Amniotic epithelial cell (primary cell): ENCODE data around the gene MACROD2.

ENCODE experiments used
- DNase-seq: peaks from one replicate; pipeline ENCODE4 v3.0.0-alpha.2; 2010; ENCODE audit warnings: low read depth

MACROD2 gene

DNA sequence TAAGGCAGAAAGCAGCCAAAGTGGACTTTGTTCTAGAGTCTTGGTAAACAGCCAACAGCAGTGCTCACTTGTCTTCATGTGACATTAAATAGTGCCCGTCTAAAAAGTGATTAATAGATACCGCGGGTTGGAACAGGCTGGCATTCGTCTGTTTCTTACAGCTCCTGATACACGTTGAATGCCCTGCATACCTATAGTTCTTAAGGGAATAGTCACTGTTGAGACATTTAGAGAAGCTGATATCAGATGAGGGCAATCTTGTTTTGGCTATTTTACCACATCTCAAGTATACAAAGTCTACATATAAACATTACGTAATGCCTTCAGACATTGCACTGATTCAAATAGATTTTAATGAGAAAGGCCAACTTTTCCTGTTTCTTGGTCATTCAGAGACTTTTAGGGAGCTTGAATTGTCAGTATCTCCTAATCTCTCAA is 717.0 kb downstream of the MACROD2 start:
- DNase-seq = peak; percentile 98

DNA sequence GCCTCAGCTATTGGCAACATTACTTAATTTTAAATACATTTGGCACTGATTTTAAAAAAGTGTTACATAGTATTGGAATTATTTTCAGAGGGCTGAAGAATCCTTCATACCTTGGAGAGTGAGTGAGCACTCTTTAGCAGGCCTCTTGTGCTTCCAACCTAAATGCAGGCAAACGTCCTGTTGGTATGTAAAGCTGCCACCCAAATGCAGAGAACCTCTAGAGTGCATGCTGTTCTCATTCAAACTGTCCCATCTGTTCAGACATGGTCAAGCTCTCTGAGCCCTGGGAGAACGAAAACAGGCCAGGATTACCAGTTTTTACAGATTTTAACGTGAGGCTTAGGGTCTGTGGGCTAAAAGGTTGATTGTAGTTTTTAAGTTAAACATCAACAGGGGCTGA is 720.1 kb downstream of the MACROD2 start:
- DNase-seq = no peak

DNA sequence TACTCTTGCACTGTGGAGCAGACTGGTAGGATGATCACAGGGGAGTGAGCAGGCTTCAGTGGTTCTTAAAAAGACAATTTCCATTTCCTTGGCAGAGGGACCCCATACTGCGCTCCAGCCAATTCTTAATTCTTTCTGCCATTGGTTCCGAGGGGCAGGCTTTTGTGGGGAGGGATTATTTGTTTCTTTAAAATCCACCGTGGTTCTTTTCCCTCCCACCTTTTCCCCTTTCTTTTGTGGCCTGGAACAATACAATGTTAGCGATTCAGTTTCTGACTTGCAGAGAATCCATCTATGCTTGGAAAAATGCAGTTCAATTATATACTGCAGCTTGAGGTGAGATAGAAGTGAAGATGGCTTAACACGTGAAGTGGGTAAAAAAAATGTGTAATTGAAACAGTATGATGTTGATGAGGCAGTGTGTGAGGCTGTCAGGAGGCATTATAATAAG is 721.1 kb downstream of the MACROD2 start:
- no peak for DNase-seq

DNA sequence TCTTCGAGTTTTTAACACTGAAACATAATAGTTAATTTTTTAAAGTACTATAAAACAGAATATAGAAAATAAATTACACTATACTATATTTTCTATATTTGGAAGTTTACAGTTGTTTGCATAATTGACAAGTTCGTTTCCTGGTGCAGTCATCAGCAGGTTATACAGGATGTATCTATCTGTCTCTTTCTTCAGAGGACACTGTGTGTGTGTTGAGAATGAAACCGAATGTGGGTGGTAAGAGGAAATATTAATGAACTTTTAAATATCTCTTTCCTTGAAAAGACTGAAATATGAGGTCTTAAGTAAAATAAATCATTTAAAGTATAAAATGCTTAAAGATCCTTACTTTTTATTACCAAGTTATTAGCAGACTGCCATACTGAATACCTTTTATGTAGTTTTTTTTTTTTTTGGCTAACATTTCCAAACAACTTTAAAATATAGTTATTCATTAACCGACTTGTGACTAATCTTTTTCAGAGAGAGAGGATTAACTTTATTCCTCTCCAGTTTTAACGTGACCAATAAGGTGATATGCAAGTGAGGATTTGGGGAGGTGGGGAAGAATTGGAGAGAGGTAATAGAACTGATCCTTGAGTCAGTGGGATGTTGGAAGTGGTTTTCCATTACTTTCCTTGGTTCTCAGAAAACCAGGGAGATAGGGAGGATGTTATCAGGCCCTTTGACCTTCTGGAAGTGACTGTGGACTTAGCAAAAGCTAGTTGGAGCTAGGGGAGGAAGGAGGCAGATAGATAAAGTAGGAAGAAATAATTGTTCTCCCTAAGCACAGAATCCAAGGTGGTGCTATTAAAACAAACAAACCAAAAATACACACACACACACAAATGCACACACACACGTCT is 722.1 kb downstream of the MACROD2 start:
- no peak for DNase-seq

DNA sequence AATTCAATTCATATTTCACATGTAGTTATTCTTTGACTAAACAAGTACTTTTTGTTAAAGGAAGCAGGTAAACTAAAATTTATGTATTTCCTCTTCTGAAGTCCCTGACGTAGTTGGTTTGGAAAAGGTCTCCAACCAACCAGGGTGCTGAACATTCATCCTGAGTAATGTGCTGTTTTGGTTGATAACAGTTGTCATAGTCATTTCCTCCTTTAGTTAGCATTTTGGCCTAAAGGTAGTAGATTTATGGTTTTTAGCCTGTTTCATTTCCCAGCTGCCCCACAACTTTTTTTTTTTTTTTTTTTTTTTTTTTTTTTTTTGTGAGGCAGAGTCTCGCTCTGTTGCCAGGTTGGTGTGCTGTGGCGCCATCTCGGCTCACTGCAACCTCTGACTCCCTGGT is 724.9 kb downstream of the MACROD2 start:
- DNase-seq = no peak

DNA sequence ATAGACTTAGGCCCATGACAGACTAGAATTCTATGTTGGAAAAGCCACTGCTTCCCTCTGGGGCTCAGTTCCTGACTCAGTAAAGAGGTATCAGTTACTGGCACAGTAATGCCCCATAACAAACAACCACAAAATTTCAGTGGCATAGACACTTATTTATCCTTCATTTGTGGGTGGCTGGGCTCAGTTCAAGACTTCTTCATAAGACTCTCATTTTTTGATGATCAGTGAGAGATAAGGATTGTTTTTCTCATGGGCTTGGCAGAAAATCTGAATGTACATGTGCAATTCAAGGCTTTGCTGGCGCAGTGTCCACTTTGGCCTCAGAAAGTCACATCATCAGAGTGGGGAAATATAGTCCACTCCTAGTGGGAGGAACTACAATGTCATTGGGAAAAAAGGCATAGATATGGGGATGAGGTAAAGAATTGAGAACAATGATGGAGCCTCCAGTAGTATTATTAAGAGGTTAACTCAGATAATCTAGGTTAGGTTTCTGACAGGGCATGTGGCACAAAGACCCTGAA is 726.7 kb downstream of the MACROD2 start:
- DNase-seq = peak; percentile 40

- peak; percentile 20 for DNase-seq
Observed at GRCh38 chr20:14723614-14724013, 728.3 kb downstream of the MACROD2 start.

GRCh38 chr20:14724036-14724435 is 728.7 kb downstream of the MACROD2 start:
- DNase-seq = no peak

- DNase-seq = no peak
Observed at GRCh38 chr20:14724468-14724867, 729.2 kb downstream of the MACROD2 start.

DNA sequence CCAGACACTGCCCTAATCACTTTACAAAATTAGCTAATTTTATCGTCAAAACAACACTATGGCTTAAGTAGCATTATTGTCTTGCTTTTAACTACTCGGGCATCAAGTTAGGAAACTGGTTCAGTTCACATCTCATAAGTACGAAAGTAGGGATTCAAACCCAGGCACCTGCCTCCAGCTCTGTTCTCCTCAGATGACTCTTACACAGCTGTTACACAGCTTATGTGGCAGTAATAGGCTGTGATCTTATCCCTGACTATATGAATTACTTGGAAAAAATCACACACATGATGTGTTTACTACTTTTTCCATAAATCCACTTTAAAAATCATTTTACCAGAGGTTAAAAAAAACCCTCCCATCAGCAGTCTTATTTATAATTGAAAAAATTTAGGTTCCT is 731.3 kb downstream of the MACROD2 start:
- no peak for DNase-seq

- DNase-seq = peak; percentile 60
Observed at GRCh38 chr20:14727485-14728150, 732.3 kb downstream of the MACROD2 start.

GRCh38 chr20:14729390-14729789 is 734.1 kb downstream of the MACROD2 start:
- DNase-seq = no peak

GRCh38 chr20:14732343-14732742 is 737.0 kb downstream of the MACROD2 start:
- no peak for DNase-seq

- DNase-seq = no peak
Observed at GRCh38 chr20:14732996-14733395, 737.7 kb downstream of the MACROD2 start.

GRCh38 chr20:14740380-14740779 is 745.1 kb downstream of the MACROD2 start:
- no peak for DNase-seq

GRCh38 chr20:14741616-14742015 is 746.3 kb downstream of the MACROD2 start:
- DNase-seq = no peak

DNA sequence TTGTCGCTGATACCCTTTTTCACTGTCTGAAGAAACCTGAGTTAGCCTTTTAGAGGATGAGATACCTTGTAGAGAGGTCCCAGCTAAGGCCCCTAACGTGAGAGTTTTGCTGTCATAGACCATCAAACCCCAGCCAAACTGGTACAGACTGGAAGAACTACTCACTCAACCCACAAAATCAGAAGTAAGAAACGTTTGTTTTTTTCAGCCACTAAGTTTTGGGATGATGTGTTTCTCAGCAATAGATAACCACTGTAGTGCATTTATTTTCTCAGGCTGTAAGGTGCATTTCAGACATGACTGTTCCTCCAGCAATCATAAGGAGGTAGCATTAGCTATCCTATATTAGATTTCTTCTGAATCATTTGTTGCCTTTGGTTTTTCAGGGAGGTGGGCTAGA is 749.4 kb downstream of the MACROD2 start:
- no peak for DNase-seq

- DNase-seq = no peak
Observed at GRCh38 chr20:14745830-14746229, 750.5 kb downstream of the MACROD2 start.

- no peak for DNase-seq
Observed at GRCh38 chr20:14751191-14751590, 755.9 kb downstream of the MACROD2 start.

- no peak for DNase-seq
Observed at GRCh38 chr20:14757728-14758127, 762.4 kb downstream of the MACROD2 start.

- DNase-seq = no peak
Observed at GRCh38 chr20:14758356-14758755, 763.0 kb downstream of the MACROD2 start.

DNA sequence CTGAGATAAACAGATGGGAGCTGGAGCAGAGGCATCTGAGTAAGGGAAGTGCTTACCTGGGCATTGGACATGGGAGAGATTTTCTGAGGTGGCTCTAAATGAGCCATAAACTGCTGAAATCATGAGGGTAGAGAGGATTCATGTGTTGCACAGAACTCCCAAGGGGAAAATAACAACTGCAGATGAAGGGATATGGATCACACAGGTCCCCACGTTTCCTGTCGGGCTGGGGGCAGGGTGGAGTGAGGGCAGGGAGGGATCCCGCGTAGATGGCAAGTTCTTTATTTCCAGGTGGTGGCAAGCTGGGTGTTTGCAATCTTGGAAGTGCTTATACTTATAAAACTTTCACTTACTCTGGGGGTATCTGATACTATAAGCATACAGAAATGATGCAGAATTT is 764.7 kb downstream of the MACROD2 start:
- DNase-seq = no peak

DNA sequence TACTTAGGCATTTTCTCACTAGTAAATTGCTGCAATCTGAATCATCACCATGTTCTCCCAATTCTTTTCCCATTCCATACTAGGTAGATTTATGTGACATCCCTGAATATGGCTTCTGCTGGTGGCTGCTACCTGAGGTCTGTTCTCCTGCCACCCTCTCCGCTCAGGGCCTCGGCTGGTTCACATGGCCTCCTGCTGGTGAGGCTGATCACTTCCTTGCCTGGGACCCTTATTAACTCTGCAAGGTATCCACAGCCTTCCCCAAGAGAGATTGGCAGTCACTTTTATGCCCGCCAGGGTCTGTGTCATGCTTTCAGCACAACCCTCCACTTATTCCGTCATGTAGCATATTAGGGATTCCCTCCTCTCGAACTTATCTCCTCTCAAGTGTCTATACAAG is 766.6 kb downstream of the MACROD2 start:
- no peak for DNase-seq
